HepG2 (cell line): ENCODE results near the gene SGSM1.

Experiments used
- CEBPB ChIP-seq: IDR thresholded peaks from 2 replicates; pipeline ENCODE4 v1.6.1; 2011; ENCODE audit warnings: low read depth, low read length, improper control_type of control experiment, borderline replicate concordance
- GTF2F1 ChIP-seq: fragments of 150-350 bp; IDR thresholded peaks from 2 replicates; pipeline ENCODE4 v1.6.1; 2014; ENCODE audit warnings: low read length
- HDAC2 ChIP-seq: sonication (generic); formaldehyde crosslinking; IDR thresholded peaks from 2 replicates; pipeline ENCODE4 v1.4.0; 2020; ENCODE audit warnings: missing genetic modification reagents
- JUNB ChIP-seq: sonication (generic); formaldehyde crosslinking; IDR thresholded peaks from 2 replicates; pipeline ENCODE4 v1.8.0; 2022; ENCODE audit warnings: missing genetic modification reagents, mild to moderate bottlenecking, borderline replicate concordance
- MAFG ChIP-seq: sonication (generic); formaldehyde crosslinking; IDR thresholded peaks from 2 replicates; pipeline ENCODE4 v1.5.1; 2020; ENCODE audit warnings: mild to moderate bottlenecking, missing genetic modification reagents
- POGZ ChIP-seq: sonication (generic); formaldehyde crosslinking; IDR thresholded peaks from 2 replicates; pipeline ENCODE4 v1.4.0; 2020; ENCODE audit warnings: mild to moderate bottlenecking, missing genetic modification reagents
- POLR2A ChIP-seq, 2 experiments: IDR thresholded peaks; 2 replicates each; pipeline ENCODE4 v1.6.1; 2011; ENCODE audit warnings: low read depth in 2 of 2, low read length in 2 of 2, mild to moderate bottlenecking in 1 of 2, moderate library complexity in 1 of 2; ENCODE audit not compliant: insufficient read depth in 1 of 2
- RFX5 ChIP-seq: IDR thresholded peaks from 2 replicates; pipeline ENCODE4 v1.6.1; 2011; ENCODE audit warnings: low read depth, low read length, improper control_type of control experiment
- ZNF10 ChIP-seq: sonication (generic); formaldehyde crosslinking; IDR thresholded peaks from 2 replicates; pipeline ENCODE4 v1.4.0; 2020; ENCODE audit warnings: mild to moderate bottlenecking, low read depth, missing genetic modification reagents, borderline replicate concordance
- ZNF292 ChIP-seq: sonication (generic); formaldehyde crosslinking; IDR thresholded peaks from 2 replicates; pipeline ENCODE4 v1.8.1; 2022; ENCODE audit warnings: mild to moderate bottlenecking, low read depth, missing genetic modification reagents, borderline replicate concordance
- ZNF816 ChIP-seq: sonication (generic); formaldehyde crosslinking; IDR thresholded peaks from 2 replicates; pipeline ENCODE4 v1.8.0; 2022; ENCODE audit warnings: missing genetic modification reagents, mild to moderate bottlenecking, borderline replicate concordance
- TF ChIP-seq, protein P1 (sequence below): sonication (generic); formaldehyde crosslinking; IDR thresholded peaks from 2 replicates; pipeline ENCODE4 v1.4.0; 2020; ENCODE audit warnings: missing genetic modification reagents

DNA sequence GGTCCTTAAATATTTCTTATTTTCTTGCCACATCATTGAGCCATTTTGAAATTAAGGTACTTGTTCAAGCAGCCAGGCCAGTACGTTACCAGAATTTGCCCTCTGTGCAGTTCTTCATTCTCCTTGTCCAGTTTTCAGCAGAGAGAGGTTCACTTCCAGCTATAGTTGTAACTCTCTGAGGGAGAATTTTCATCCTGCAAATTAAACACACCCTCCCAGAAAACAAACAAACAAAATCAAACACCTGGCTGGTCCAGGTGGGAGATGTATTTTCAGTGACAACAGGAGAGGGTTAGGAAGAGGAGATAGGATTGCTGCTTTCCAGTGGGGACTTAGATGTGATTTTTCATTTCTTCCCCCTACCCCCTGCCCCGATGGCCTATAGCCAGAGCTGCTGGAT is 95.4 kb downstream of the SGSM1 start:
- TF ChIP-seq MAFG (CRISPR knock-in tag), result no peak
- no peak for TF ChIP-seq HDAC2 (CRISPR knock-in tag)
- no peak for TF ChIP-seq ZNF10 (CRISPR knock-in tag)
- TF ChIP-seq POGZ (CRISPR knock-in tag), result no peak
- TF ChIP-seq ZNF816 (CRISPR knock-in tag), result no peak
- TF ChIP-seq, protein P1, sequence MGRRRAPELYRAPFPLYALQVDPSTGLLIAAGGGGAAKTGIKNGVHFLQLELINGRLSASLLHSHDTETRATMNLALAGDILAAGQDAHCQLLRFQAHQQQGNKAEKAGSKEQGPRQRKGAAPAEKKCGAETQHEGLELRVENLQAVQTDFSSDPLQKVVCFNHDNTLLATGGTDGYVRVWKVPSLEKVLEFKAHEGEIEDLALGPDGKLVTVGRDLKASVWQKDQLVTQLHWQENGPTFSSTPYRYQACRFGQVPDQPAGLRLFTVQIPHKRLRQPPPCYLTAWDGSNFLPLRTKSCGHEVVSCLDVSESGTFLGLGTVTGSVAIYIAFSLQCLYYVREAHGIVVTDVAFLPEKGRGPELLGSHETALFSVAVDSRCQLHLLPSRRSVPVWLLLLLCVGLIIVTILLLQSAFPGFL (CRISPR knock-in tag), result no peak
- no peak for TF ChIP-seq CEBPB
- no peak for TF ChIP-seq GTF2F1
- TF ChIP-seq RFX5, result no peak
- TF ChIP-seq ZNF292 (CRISPR knock-in tag), result no peak
- no peak for TF ChIP-seq JUNB (CRISPR knock-in tag)
- no peak for TF ChIP-seq POLR2A (IDR thresholded peaks at IDR 0.05; ENCODE audit: insufficient read depth in 1 of 2, low read depth in 2 of 2, low read length in 2 of 2)
